Thoracic aorta (tissue), 2 donors: ENCODE results near the gene TRAIP. TPM values are rescaled to one million over a fixed set of nuclear protein-coding genes. Genes with fewer than 3 reads are reported as not detected.

Source experiments
- ATAC-seq: fragments of 150-250 bp; one replicate; pipeline ENCODE4 v1.8.0; 2017; ENCODE audit warnings: low read depth; ENCODE audit not compliant: insufficient number of reproducible peaks, low FRiP score
- DNase-seq: peaks from one replicate; pipeline ENCODE4 v3.0.0-alpha.2; 2020; ENCODE audit warnings: low spot score
- H3K27ac ChIP-seq, 2 donors: fragments of 200-600 bp; sonication (generic); 1 replicate in 1 of 2; 2 replicates in 1 of 2; pipeline ENCODE4 v1.5.1; 2016; ENCODE audit warnings: mild to moderate bottlenecking in 2 of 2, moderate library complexity in 2 of 2
- H3K27me3 ChIP-seq: fragments of 200-600 bp; sonication (generic); replicated peaks from 2 replicates; pipeline ENCODE4 v1.6.0; 2016; ENCODE audit warnings: mild to moderate bottlenecking; ENCODE audit not compliant: insufficient read depth
- H3K36me3 ChIP-seq: fragments of 200-600 bp; sonication (generic); one replicate; pipeline ENCODE4 v1.5.1; 2016
- H3K4me1 ChIP-seq, 2 donors: fragments of 200-600 bp; sonication (generic); 1 replicate in 1 of 2; 2 replicates in 1 of 2; pipeline versions ENCODE4 v1.5.1 to v1.6.0; 2016; ENCODE audit warnings: low read depth in 2 of 2, mild to moderate bottlenecking in 1 of 2; ENCODE audit not compliant: control insufficient read depth in 1 of 2
- H3K4me3 ChIP-seq: fragments of 200-600 bp; sonication (generic); 2 replicates; pipeline ENCODE4 v1.5.1; 2016; ENCODE audit warnings: mild to moderate bottlenecking
- H3K9me3 ChIP-seq: fragments of 200-600 bp; sonication (generic); 2 replicates; pipeline ENCODE4 v1.5.1; 2016
- CTCF ChIP-seq: fragments of 200-600 bp; sonication (generic); IDR thresholded peaks from one replicate; pipeline ENCODE4 v1.5.1; 2019; ENCODE audit warnings: antibody characterized with exemption
- total RNA-seq, 2 donors: library from RNA; depleted of rRNA; stranded (reverse); fragments of >200 nt; gene quantifications; one replicate each; pipeline versions ENCODE4 v1.1.0 to v1.2.3, GENCODE V29; 2016

TRAIP gene
- total RNA-seq, 2 donors from 2014 or later, result 2.3 to 3.2 TPM

GRCh38 chr3:49880581-49881315, 24.4 kb upstream of the TRAIP start:
- Histone ChIP-seq H3K9me3 (no peaks in the 10 kb centered on the region), H3K4me3 (no peak overlapping the region), H3K27me3 (no peaks in the 10 kb centered on the region), H3K4me1 (no peaks in the 10 kb centered on the region), H3K27ac (no peak overlapping the region), H3K36me3 (no peaks in the 10 kb centered on the region)
- DNase-seq, result no peak
- no peak for TF ChIP-seq CTCF
- no peak for ATAC-seq

GRCh38 chr3:49879721-49880120, 23.4 kb upstream of the TRAIP start:
- no peaks in the 10 kb centered on the region for H3K36me3 ChIP-seq
- no peaks in the 10 kb centered on the region for H3K4me1 ChIP-seq
- TF ChIP-seq CTCF, result no peak
- H3K4me3 ChIP-seq, result no peak overlapping the region
- H3K9me3 ChIP-seq, result no peaks in the 10 kb centered on the region
- no peak for DNase-seq
- H3K27me3 ChIP-seq, result no peaks in the 10 kb centered on the region
- no peak for ATAC-seq
- H3K27ac ChIP-seq, result no peak overlapping the region

- no peak for TF ChIP-seq CTCF
- H3K9me3 ChIP-seq, result no peaks in the 10 kb centered on the region
- no peaks in the 10 kb centered on the region for H3K36me3 ChIP-seq
- H3K4me3 ChIP-seq, result no peak overlapping the region
- no peaks in the 10 kb centered on the region for H3K27me3 ChIP-seq
- no peak overlapping the region for H3K27ac ChIP-seq
- H3K4me1 ChIP-seq, result no peaks in the 10 kb centered on the region
- ATAC-seq (no peak), DNase-seq (no peak)
Measured at GRCh38 chr3:49878686-49879085, 22.3 kb upstream of the TRAIP start.

DNA sequence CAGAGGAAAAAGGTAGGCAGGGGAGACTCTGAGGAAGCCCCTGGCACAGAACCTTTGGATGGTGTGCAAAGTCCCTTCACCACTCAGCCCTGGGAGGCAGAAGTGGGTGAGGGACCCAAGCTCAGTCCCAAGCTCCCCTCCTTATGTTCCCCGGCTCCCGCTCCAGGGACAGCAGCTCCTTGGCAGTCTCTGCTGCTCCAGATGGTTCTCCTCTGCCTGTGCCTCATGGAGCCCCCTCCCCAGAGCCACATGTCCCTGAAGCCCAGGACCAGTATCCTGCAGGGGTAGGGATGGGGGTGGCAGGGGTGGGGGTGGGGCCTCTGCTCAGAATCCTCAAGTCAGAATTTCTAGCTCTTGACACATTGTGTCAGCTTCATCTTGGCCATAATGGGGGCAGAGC, 21.4 kb upstream of the TRAIP start:
- H3K27me3 ChIP-seq, result no peaks in the 10 kb centered on the region
- DNase-seq (no peak), ATAC-seq (no peak)
- H3K27ac ChIP-seq, result no peak overlapping the region
- H3K4me3 ChIP-seq, result no peak overlapping the region
- TF ChIP-seq CTCF, result no peak
- no peaks in the 10 kb centered on the region for H3K9me3 ChIP-seq
- H3K4me1 ChIP-seq, result no peaks in the 10 kb centered on the region
- H3K36me3 ChIP-seq, result no peaks in the 10 kb centered on the region

- Histone ChIP-seq H3K27me3 (no peaks in the 10 kb centered on the region), H3K9me3 (no peaks in the 10 kb centered on the region), H3K36me3 (no peaks in the 10 kb centered on the region), H3K4me3 (no peak overlapping the region), H3K4me1 (no peaks in the 10 kb centered on the region), H3K27ac (no peak overlapping the region)
- DNase-seq (no peak), ATAC-seq (no peak)
- TF ChIP-seq CTCF, result no peak
Measured at GRCh38 chr3:49876567-49876966, 20.2 kb upstream of the TRAIP start.
